Upper lobe of left lung (tissue), 6 donors: ENCODE data around the gene RAB3GAP2. TPM values are rescaled to one million over a fixed set of nuclear protein-coding genes. Genes with fewer than 3 reads are reported as not detected.
"Not testable (repeated sequence)": the region's sequence is repeated elsewhere in the genome, so short reads cannot be mapped to it uniquely, and the experiment has no call there.

Experiments
- ATAC-seq, 2 donors: fragments of 200-7000 bp; cut with Tn5 transposase; one replicate each; pipeline ENCODE4 v1.9.1; 2022; ENCODE audit warnings: mild to moderate bottlenecking in 2 of 2, moderate library complexity in 2 of 2; ENCODE audit not compliant: low FRiP score in 2 of 2
- DNase-seq, 2 donors: peaks; one replicate each; pipeline ENCODE4 v3.0.0-alpha.2; 2019 to 2020
- H3K27ac ChIP-seq, 4 donors: fragments of 200-600 bp; sonication (generic); one replicate each; pipeline ENCODE4 v1.5.1; 2016 to 2019
- H3K27me3 ChIP-seq, 4 donors: fragments of 200-600 bp; sonication (generic); one replicate each; pipeline ENCODE4 v1.5.1; 2017 to 2019
- H3K36me3 ChIP-seq, 4 donors: fragments of 200-600 bp; sonication (generic); one replicate each; pipeline ENCODE4 v1.5.1; 2016 to 2019
- H3K4me1 ChIP-seq, 4 donors: fragments of 200-600 bp; sonication (generic); one replicate each; pipeline ENCODE4 v1.5.1; 2018 to 2019
- H3K4me3 ChIP-seq, 4 donors: fragments of 200-600 bp; sonication (generic); one replicate each; pipeline ENCODE4 v1.5.1; 2017 to 2019; ENCODE audit warnings: mild to moderate bottlenecking in 2 of 4, moderate library complexity in 1 of 4
- H3K9me3 ChIP-seq, 4 donors: fragments of 200-600 bp; sonication (generic); one replicate each; pipeline ENCODE4 v1.5.1; 2018 to 2019
- EP300 ChIP-seq, 4 donors: sonication (generic); formaldehyde crosslinking; IDR thresholded peaks; one replicate each; pipeline ENCODE4 v1.5.1; 2017; ENCODE audit warnings: antibody characterized with exemption in 4 of 4, control low read depth in 2 of 4
- POLR2A ChIP-seq, 4 donors: fragments of 450-650 bp; IDR thresholded peaks; one replicate each; pipeline ENCODE4 v1.5.1; 2016 to 2017; ENCODE audit warnings: antibody characterized with exemption in 4 of 4, mild to moderate bottlenecking in 2 of 4
- POLR2AphosphoS5 ChIP-seq, 2 donors: sonication (generic); formaldehyde crosslinking; IDR thresholded peaks; one replicate each; pipeline ENCODE4 v1.5.1; 2017; ENCODE audit warnings: antibody characterized with exemption in 2 of 2
- WGBS, 2 donors: methylation state at CpG; one replicate each; pipeline ENCODE4 v1.1.5; 2017 to 2018; 5-methylcytosine and 5-hydroxymethylcytosine counted together
- total RNA-seq, 6 donors: library from RNA; depleted of rRNA in 4 of 6; stranded (reverse); fragments of >200 nt in 4 of 6; gene quantifications; one replicate each; pipeline versions ENCODE4 v1.1.0 to v1.2.1, GENCODE V29; 2016 to 2021
- TF ChIP-seq, protein P1 (sequence below), 6 experiments: fragments of 450-650 bp in 4 of 6; fragments of 200-600 bp in 2 of 6; sonication (generic) in 2 of 6; IDR thresholded peaks; one replicate each; pipeline ENCODE4 v1.5.1; 2016 to 2019; ENCODE audit warnings: antibody characterized with exemption in 6 of 6
- donor health status: DM: no; HTN: no; CAD: no; lungs with moderate emphysema.
- donor health status: DM: no; HTN: yes; CAD: no; lungs with severe emphysema.

Gene RAB3GAP2
- total RNA-seq, 6 donors from 2014 or later = 9.1 to 35.8 (median 27.1) TPM

DNA sequence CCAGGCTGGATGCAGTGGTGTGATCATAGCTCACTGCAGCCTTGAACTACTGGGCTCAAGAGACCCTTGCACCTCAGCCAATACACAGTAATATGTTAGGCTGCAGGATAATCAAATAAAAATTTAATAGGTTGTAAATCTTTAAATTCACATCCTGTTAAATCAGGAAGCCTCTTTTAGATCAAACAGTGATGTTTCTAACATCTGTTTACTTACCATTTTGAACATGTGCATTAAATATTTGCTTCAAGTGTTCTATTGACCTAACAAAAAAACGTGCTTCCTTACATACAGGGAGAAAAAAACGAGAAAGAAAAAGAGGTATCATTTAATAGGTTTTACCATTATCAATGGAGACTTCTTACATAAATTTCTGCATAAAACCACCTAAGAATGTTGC, 107.7 kb downstream of the RAB3GAP2 start:
- no peaks in the 10 kb centered on the region for H3K4me1 ChIP-seq
- 70 to 73% methylated on average over 2 of the region's 2 CpGs for WGBS, 2 donors
- no peaks in the 10 kb centered on the region for H3K9me3 ChIP-seq
- H3K27me3 ChIP-seq = no peaks in the 10 kb centered on the region
- peaks cover 11 to 71% (median 29%) of the 10 kb centered on the region in 4 donors for H3K36me3 ChIP-seq
- ATAC-seq (no peak), DNase-seq (no peak)
- H3K4me3 ChIP-seq = no peak overlapping the region
- no peak overlapping the region for H3K27ac ChIP-seq
- TF ChIP-seq, protein P1, sequence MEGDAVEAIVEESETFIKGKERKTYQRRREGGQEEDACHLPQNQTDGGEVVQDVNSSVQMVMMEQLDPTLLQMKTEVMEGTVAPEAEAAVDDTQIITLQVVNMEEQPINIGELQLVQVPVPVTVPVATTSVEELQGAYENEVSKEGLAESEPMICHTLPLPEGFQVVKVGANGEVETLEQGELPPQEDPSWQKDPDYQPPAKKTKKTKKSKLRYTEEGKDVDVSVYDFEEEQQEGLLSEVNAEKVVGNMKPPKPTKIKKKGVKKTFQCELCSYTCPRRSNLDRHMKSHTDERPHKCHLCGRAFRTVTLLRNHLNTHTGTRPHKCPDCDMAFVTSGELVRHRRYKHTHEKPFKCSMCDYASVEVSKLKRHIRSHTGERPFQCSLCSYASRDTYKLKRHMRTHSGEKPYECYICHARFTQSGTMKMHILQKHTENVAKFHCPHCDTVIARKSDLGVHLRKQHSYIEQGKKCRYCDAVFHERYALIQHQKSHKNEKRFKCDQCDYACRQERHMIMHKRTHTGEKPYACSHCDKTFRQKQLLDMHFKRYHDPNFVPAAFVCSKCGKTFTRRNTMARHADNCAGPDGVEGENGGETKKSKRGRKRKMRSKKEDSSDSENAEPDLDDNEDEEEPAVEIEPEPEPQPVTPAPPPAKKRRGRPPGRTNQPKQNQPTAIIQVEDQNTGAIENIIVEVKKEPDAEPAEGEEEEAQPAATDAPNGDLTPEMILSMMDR (IDR thresholded peaks at IDR 0.05) = no peak
- TF ChIP-seq EP300 (IDR thresholded peaks at IDR 0.05) = no peak
- TF ChIP-seq POLR2AphosphoS5 (IDR thresholded peaks at IDR 0.05) = no peak
- TF ChIP-seq POLR2A (IDR thresholded peaks at IDR 0.05) = no peak

DNA sequence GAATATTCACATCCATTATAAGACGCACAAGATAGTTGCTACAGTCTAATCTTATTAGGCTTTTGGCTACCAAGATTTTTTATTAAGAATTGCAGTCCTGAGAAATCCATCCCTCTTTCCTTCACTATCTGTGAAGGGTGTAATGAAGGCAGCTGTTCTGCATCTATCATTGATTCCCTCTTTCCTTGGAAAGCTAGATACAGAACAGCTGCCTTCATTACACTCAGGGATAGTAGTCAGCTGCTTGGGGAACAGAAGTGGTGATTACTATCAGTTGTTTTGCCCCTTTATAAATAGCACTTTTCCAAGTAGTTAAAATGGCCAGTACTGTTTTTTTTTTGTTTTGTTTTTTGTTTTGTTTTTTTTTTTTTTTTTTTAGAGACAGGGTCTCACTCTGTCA, 108.1 kb downstream of the RAB3GAP2 start:
- 93 to 97% methylated on average over 1 of the region's 1 CpG for WGBS, 2 donors
- H3K36me3 ChIP-seq = peaks cover 11 to 69% (median 27%) of the 10 kb centered on the region in 4 donors
- no peak for DNase-seq

DNA sequence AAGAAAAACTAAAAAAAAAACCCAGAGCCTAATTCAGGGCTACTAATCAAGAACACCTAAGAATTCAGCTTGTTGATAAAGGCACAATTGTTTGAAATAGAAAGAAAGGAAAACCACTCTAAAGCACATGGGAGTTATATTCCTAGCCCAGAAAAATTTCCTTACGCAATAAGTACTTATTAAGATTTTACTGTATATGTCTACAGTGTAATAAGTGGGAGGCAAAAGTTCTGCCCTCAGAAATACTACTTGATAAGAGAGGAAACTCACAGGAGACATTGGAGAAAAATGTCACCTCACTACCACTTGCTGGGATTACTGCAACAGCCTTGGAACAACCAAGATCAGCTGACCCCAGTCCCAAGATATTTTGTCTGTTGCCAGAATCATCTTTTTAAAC, 112.2 kb downstream of the RAB3GAP2 start:
- Histone ChIP-seq H3K4me1 (no peaks in the 10 kb centered on the region), H3K27ac (no peak overlapping the region), H3K4me3 (no peak overlapping the region), H3K36me3 (peaks cover 3 to 66% (median 28%) of the 10 kb centered on the region in 4 donors), H3K27me3 (no peaks in the 10 kb centered on the region), H3K9me3 (no peaks in the 10 kb centered on the region)
- ATAC-seq (no peak), DNase-seq (no peak)
- TF ChIP-seq POLR2AphosphoS5 (IDR thresholded peaks at IDR 0.05) = no peak
- TF ChIP-seq, protein P1 (IDR thresholded peaks at IDR 0.05) = no peak
- TF ChIP-seq POLR2A (IDR thresholded peaks at IDR 0.05) = no peak
- no peak for TF ChIP-seq EP300 (IDR thresholded peaks at IDR 0.05)
- WGBS, 2 donors = 90% methylated on average over 1 of the region's 1 CpG

More for the DNA sequence above, 108.1 kb downstream of the RAB3GAP2 start:
- Histone ChIP-seq H3K27ac (no peak overlapping the region), H3K9me3 (no peaks in the 10 kb centered on the region), H3K4me3 (no peak overlapping the region), H3K27me3 (no peaks in the 10 kb centered on the region), H3K4me1 (no peaks in the 10 kb centered on the region)
- no peak for TF ChIP-seq EP300 (IDR thresholded peaks at IDR 0.05)
- TF ChIP-seq, protein P1 (IDR thresholded peaks at IDR 0.05) = no peak
- TF ChIP-seq POLR2A (IDR thresholded peaks at IDR 0.05) = no peak
- TF ChIP-seq POLR2AphosphoS5 (IDR thresholded peaks at IDR 0.05) = no peak
- no peak for ATAC-seq

DNA sequence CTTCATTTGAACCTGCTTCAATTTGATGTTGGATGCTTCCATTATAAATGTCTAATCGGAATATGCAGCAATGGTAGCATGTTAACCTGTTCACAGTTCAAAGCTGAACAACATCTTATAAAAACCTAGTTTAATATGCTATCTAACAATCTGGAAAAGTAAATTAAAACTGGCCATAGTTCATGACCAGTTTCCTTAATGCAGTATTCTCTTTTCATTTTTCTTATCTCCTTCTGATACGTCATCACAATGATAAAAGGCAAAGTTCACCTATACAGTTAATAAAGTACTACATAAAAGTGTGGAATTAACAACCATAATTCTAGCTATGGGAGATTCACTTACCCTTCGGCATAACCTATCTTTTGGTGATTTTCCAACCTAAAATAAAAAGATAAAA, 113.2 kb downstream of the RAB3GAP2 start:
- WGBS, 2 donors = 97% methylated on average over 3 of the region's 3 CpGs
- H3K4me3 ChIP-seq = no peak overlapping the region
- H3K27ac ChIP-seq = no peak overlapping the region
- ATAC-seq (no peak), DNase-seq (no peak)
- H3K36me3 ChIP-seq = peaks cover 3 to 67% (median 34%) of the 10 kb centered on the region in 4 donors
- H3K4me1 ChIP-seq = no peaks in the 10 kb centered on the region
- H3K9me3 ChIP-seq = no peaks in the 10 kb centered on the region
- H3K27me3 ChIP-seq = no peaks in the 10 kb centered on the region
- TF ChIP-seq POLR2A (IDR thresholded peaks at IDR 0.05) = no peak
- TF ChIP-seq POLR2AphosphoS5 (IDR thresholded peaks at IDR 0.05) = no peak
- no peak for TF ChIP-seq EP300 (IDR thresholded peaks at IDR 0.05)
- TF ChIP-seq, protein P1 (IDR thresholded peaks at IDR 0.05) = no peak

DNA sequence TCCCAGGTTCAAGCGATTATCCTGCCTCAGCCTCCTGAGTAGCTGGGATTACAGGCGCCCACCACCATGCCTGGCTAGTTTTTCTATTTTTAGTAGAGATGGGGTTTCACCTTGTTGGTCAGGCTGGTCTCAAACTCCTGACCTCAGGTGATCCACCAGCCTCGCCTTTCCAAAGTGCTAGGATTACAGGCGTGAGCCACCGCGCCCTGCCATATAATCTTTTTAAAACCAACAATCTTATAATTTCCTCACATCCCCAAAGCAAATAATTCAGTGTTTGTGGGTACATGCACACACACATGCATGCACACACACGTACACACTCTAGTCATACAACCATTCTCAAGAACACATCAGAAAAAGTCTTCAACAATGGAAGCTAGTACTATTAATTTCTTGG, 113.7 kb downstream of the RAB3GAP2 start:
- H3K27ac ChIP-seq, DNase-seq, H3K4me1 ChIP-seq, H3K27me3 ChIP-seq, H3K9me3 ChIP-seq, ATAC-seq, H3K4me3 ChIP-seq: not testable (repeated sequence)
- H3K36me3 ChIP-seq = peaks cover 3 to 69% (median 34%) of the 10 kb centered on the region in 4 donors
- 97 to 99% methylated on average over 7 of the region's 7 CpGs for WGBS, 2 donors
